Immature natural killer cell (primary cell): Measurements from ENCODE around the gene ITSN2. TPM values are rescaled to one million over a fixed set of nuclear protein-coding genes. Genes with fewer than 3 reads are reported as not detected.
"Not testable (repeated sequence)": the region's sequence is repeated elsewhere in the genome, so short reads cannot be mapped to it uniquely, and the experiment has no call there.

Experiments used
- DNase-seq, 3 donors: peaks; one replicate each; pipeline ENCODE4 v3.0.0; 2022; ENCODE audit warnings: mixed read lengths in 1 of 3
- H3K27ac Mint-ChIP-seq, 6 donors: one replicate each; pipeline ENCODE4 v1.8.0; 2020; ENCODE audit warnings: mixed read lengths in 6 of 6, mild to moderate bottlenecking in 5 of 6, inconsistent platforms in 4 of 6, moderate library complexity in 3 of 6
- H3K27me3 Mint-ChIP-seq, 3 donors: one replicate each; pipeline ENCODE4 v1.8.0; 2020 to 2021; ENCODE audit warnings: low read depth in 3 of 3, mild to moderate bottlenecking in 3 of 3, mixed read lengths in 3 of 3, moderate library complexity in 3 of 3, inconsistent platforms in 1 of 3
- H3K36me3 Mint-ChIP-seq, 3 donors: one replicate each; pipeline ENCODE4 v1.8.0; 2020; ENCODE audit warnings: mixed read lengths in 3 of 3, inconsistent platforms in 2 of 3, mild to moderate bottlenecking in 2 of 3
- H3K4me1 Mint-ChIP-seq, 2 donors: one replicate each; pipeline ENCODE4 v1.8.0; 2020; ENCODE audit warnings: inconsistent platforms in 2 of 2, mild to moderate bottlenecking in 2 of 2, mixed read lengths in 2 of 2, moderate library complexity in 1 of 2
- H3K4me3 Mint-ChIP-seq, 5 donors: one replicate each; pipeline ENCODE4 v1.8.0; 2020; ENCODE audit warnings: mild to moderate bottlenecking in 5 of 5, mixed read lengths in 5 of 5, inconsistent platforms in 3 of 5, moderate library complexity in 3 of 5
- H3K9me3 Mint-ChIP-seq, 6 donors: one replicate each; pipeline ENCODE4 v1.8.0; 2020; ENCODE audit warnings: mild to moderate bottlenecking in 6 of 6, mixed read lengths in 6 of 6, inconsistent platforms in 4 of 6, moderate library complexity in 3 of 6
- polyA plus RNA-seq, 3 donors: library from polyadenylated mRNA; unstranded; fragments of 300-500 nt; fragmentation: Illumina TruSeq; gene quantifications; one replicate each; pipeline ENCODE4 v1.2.3, GENCODE V29; 2021

Gene ITSN2
- polyA plus RNA-seq, 3 donors from 2014 or later, result 33.7 to 83.8 (median 35.6) TPM

DNA sequence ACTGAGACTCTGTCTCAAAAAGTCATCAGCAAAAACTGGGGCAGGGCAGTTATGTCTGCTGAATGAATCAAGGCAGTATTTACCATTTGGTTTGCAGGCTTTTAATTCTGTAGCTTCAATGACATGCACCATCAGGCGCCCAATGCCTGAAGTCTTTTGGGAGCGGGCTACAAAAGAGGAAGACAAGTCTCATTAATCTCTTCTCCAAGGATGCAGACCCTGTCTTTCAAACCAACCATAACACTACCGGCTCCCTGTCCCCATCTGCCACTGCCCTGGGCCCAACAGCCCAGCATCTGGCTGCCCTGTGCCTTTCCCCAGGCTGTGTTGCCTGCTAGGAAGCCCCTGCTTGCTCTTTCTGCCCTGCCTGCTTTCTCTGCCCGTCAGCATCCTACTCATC lies 155.2 kb downstream of the ITSN2 start:
- DNase-seq, result no peak
- H3K27ac Mint-ChIP-seq, result peak overlapping the region in 1 of 6 donors; percentile 58

DNA sequence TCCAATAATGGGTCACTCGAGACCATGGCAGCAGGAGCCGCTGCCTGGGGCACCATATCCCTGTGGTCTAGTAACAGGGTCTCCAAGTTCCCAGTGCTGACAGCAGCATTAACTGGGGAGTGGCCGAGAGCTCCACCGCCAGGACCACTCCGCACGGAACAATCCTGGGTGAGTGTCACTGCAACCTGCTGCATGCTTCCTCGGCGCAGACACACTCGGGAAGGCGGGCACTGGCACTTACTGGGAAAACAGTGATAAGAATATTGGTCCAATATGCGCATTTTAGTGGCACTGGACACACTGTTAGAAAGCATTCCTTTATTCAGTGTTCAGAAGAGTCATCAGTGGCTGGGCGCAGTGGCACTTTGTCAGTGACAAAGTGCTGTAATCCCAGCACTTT lies 155.8 kb downstream of the ITSN2 start:
- Mint-ChIP-seq H3K36me3 (peaks cover 40 to 71% (median 46%) of the 10 kb centered on the region in 3 donors), H3K27me3 (peaks cover 0 to 3% (median 1%) of the 10 kb centered on the region in 3 donors), H3K9me3 (no peaks in the 10 kb centered on the region), H3K27ac (no peak overlapping the region), H3K4me1 (no peaks in the 10 kb centered on the region), H3K4me3 (no peak overlapping the region)
- DNase-seq, result no peak

More for the DNA sequence above, 155.2 kb downstream of the ITSN2 start:
- Mint-ChIP-seq H3K36me3 (peaks cover 44 to 77% (median 46%) of the 10 kb centered on the region in 3 donors), H3K9me3 (no peaks in the 10 kb centered on the region), H3K27me3 (peaks cover 0 to 3% (median 0%) of the 10 kb centered on the region in 3 donors), H3K4me3 (no peak overlapping the region), H3K4me1 (no peaks in the 10 kb centered on the region)

DNA sequence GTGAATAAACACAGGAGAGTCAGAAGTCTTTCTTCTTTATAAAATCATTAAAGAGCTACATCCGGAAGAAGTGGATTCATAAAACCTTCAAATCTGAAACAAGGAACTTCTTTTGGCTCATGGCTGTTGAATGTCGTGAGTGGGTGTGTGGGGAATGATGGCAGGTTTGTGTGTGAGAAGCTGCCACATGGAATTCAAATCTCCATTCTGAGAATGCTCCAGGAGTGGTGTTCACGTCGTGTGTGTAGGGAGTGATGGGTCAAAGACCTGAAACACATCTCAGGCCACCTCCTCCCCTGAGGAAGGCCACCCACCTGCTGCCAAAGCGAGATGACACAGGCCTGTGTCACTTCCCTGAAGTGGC lies 156.6 kb downstream of the ITSN2 start:
- no peaks in the 10 kb centered on the region for H3K9me3 Mint-ChIP-seq
- H3K36me3 Mint-ChIP-seq, result peaks cover 34 to 69% (median 42%) of the 10 kb centered on the region in 3 donors
- H3K4me3 Mint-ChIP-seq, result no peak overlapping the region
- DNase-seq, result no peak
- H3K27ac Mint-ChIP-seq, result peak overlapping the region in 1 of 6 donors; percentile 23
- peaks cover 1 to 3% (median 2%) of the 10 kb centered on the region in 3 donors for H3K27me3 Mint-ChIP-seq
- H3K4me1 Mint-ChIP-seq, result no peaks in the 10 kb centered on the region

GRCh38 chr2:24203029-24203786 lies 157.1 kb downstream of the ITSN2 start:
- H3K27me3 Mint-ChIP-seq, result peaks cover 1 to 3% (median 2%) of the 10 kb centered on the region in 3 donors
- no peak for DNase-seq
- no peaks in the 10 kb centered on the region for H3K9me3 Mint-ChIP-seq
- no peak overlapping the region for H3K4me3 Mint-ChIP-seq
- H3K36me3 Mint-ChIP-seq, result peaks cover 32 to 66% (median 36%) of the 10 kb centered on the region in 3 donors
- H3K4me1 Mint-ChIP-seq, result no peaks in the 10 kb centered on the region
- H3K27ac Mint-ChIP-seq, result no peak overlapping the region

GRCh38 chr2:24200799-24201198 lies 159.5 kb downstream of the ITSN2 start:
- Mint-ChIP-seq H3K36me3 (peaks cover 27 to 53% (median 29%) of the 10 kb centered on the region in 3 donors), H3K27ac (peak overlapping the region in 2 of 6 donors; percentile 41 to 45), H3K9me3 (peaks cover 0 to 6% (median 4%) of the 10 kb centered on the region in 6 donors), H3K4me3 (no peak overlapping the region), H3K27me3 (peaks cover 0 to 5% (median 3%) of the 10 kb centered on the region in 3 donors), H3K4me1 (no peaks in the 10 kb centered on the region)
- no peak for DNase-seq

GRCh38 chr2:24199968-24200590 lies 160.3 kb downstream of the ITSN2 start:
- H3K27me3 Mint-ChIP-seq, result peaks cover 0 to 5% (median 3%) of the 10 kb centered on the region in 3 donors
- DNase-seq, result no peak
- no peak overlapping the region for H3K27ac Mint-ChIP-seq
- H3K36me3 Mint-ChIP-seq, result peaks cover 24 to 46% (median 26%) of the 10 kb centered on the region in 3 donors
- peaks cover 0 to 7% (median 4%) of the 10 kb centered on the region in 6 donors for H3K9me3 Mint-ChIP-seq
- H3K4me3 Mint-ChIP-seq, result no peak overlapping the region
- no peaks in the 10 kb centered on the region for H3K4me1 Mint-ChIP-seq

- H3K4me3 Mint-ChIP-seq, H3K27ac Mint-ChIP-seq, H3K9me3 Mint-ChIP-seq: not testable (repeated sequence)
These were observed 163.1 kb downstream of the ITSN2 start for GRCh38 chr2:24197213-24197612.

DNA sequence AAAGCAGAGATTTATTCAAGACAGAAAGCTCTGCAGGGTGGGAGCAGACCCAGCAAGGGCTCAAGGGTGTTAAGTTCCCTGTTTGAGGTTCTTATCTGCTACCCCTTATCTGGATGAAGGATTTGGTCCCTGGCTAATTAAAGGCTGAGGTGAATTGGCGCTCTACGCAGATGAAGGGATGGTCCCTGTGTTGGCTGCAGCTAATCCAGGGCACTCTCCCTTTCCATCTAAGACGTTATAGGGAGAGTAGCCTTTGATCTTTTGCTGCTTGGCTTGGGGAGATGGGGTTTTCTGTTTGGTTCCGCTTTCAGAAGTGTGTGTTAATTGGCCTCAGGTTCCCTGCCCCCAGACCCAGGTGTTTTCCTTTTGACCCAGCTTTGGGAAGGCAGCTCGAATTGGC lies 168.5 kb downstream of the ITSN2 start:
- Mint-ChIP-seq H3K9me3 (peaks cover 0 to 5% (median 1%) of the 10 kb centered on the region in 6 donors), H3K27me3 (peaks cover 0 to 6% (median 3%) of the 10 kb centered on the region in 3 donors), H3K27ac (no peak overlapping the region)

More at GRCh38 chr2:24197213-24197612, 163.1 kb downstream of the ITSN2 start:
- not testable (repeated sequence) for H3K27me3 Mint-ChIP-seq, H3K4me1 Mint-ChIP-seq, DNase-seq
- H3K36me3 Mint-ChIP-seq, result peaks cover 6 to 23% (median 21%) of the 10 kb centered on the region in 3 donors

DNA sequence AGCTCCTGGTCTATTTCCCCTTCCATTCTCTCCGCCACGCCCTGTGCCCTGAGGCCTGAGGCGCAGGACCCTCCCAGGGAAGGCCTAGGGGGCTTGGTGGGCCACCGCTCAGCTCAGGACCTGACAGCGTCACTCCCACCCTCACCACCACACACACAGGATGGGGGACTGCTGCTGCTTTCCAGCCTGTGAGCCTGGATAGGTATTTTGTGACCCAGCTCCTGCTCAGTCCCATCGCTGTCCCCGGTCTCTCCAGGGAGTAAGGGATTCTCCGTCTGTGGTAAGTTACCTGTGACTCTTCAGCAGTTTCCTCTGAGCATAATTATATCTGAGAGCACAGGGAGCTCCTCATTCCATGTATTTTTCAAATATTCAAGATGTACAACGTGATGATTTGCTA lies 169.2 kb downstream of the ITSN2 start:
- peaks cover 0 to 4% (median 1%) of the 10 kb centered on the region in 3 donors for H3K27me3 Mint-ChIP-seq
- peaks cover 0 to 3% (median 0%) of the 10 kb centered on the region in 6 donors for H3K9me3 Mint-ChIP-seq
- no peak for DNase-seq
- no peak overlapping the region for H3K4me3 Mint-ChIP-seq
- no peak overlapping the region for H3K27ac Mint-ChIP-seq
- no peaks in the 10 kb centered on the region for H3K4me1 Mint-ChIP-seq
- H3K36me3 Mint-ChIP-seq, result peaks cover 0 to 15% (median 4%) of the 10 kb centered on the region in 3 donors

More for the DNA sequence above, 168.5 kb downstream of the ITSN2 start:
- DNase-seq, result no peak
- Mint-ChIP-seq H3K36me3 (peaks cover 2 to 14% (median 4%) of the 10 kb centered on the region in 3 donors), H3K4me1 (no peaks in the 10 kb centered on the region), H3K4me3 (no peak overlapping the region)

DNA sequence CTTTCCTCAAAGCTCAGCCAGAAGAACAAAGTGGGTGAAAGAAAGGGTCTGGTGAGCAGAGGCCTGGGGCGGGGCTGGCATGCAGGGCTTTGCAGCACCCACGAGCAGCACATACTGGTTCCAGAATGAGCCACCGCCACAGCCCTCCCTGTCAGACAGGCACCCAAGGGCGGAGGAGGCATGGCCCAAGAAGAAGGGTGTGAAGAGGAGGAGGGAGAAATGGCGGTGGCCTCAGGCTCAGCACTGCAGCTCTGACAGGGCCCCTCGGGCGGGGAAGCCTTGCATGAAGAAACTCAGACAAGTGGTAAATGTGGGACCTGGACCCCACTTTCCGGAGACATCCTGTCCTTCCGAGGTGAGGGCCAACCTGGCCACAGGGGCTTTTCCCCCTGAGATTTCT lies 169.8 kb downstream of the ITSN2 start:
- Mint-ChIP-seq H3K27me3 (peaks cover 0 to 5% (median 1%) of the 10 kb centered on the region in 3 donors), H3K9me3 (peaks cover 0 to 2% (median 0%) of the 10 kb centered on the region in 6 donors), H3K4me1 (no peaks in the 10 kb centered on the region), H3K36me3 (peaks cover 0 to 15% (median 4%) of the 10 kb centered on the region in 3 donors), H3K4me3 (no peak overlapping the region), H3K27ac (no peak overlapping the region)
- no peak for DNase-seq

- DNase-seq, result no peak
- Mint-ChIP-seq H3K4me3 (no peak overlapping the region), H3K9me3 (no peaks in the 10 kb centered on the region), H3K27me3 (peaks cover 0 to 5% (median 1%) of the 10 kb centered on the region in 3 donors), H3K36me3 (peaks cover 0 to 15% (median 4%) of the 10 kb centered on the region in 3 donors), H3K27ac (no peak overlapping the region), H3K4me1 (no peaks in the 10 kb centered on the region)
These were observed 170.8 kb downstream of the ITSN2 start for GRCh38 chr2:24189551-24189950.

- H3K27me3 Mint-ChIP-seq, result peaks cover 0 to 3% (median 0%) of the 10 kb centered on the region in 3 donors
- H3K4me1 Mint-ChIP-seq, result no peaks in the 10 kb centered on the region
- DNase-seq, result no peak
- no peak overlapping the region for H3K4me3 Mint-ChIP-seq
- H3K36me3 Mint-ChIP-seq, result peaks cover 0 to 5% (median 4%) of the 10 kb centered on the region in 3 donors
- no peak overlapping the region for H3K27ac Mint-ChIP-seq
- no peaks in the 10 kb centered on the region for H3K9me3 Mint-ChIP-seq
These were observed 176.8 kb downstream of the ITSN2 start for GRCh38 chr2:24183366-24184069.

- peaks cover 0 to 5% (median 4%) of the 10 kb centered on the region in 3 donors for H3K36me3 Mint-ChIP-seq
- no peaks in the 10 kb centered on the region for H3K4me1 Mint-ChIP-seq
- no peak overlapping the region for H3K27ac Mint-ChIP-seq
- H3K27me3 Mint-ChIP-seq, result peaks cover 0 to 3% (median 0%) of the 10 kb centered on the region in 3 donors
- no peak overlapping the region for H3K4me3 Mint-ChIP-seq
- no peak for DNase-seq
- no peaks in the 10 kb centered on the region for H3K9me3 Mint-ChIP-seq
These were observed 177.8 kb downstream of the ITSN2 start for GRCh38 chr2:24182507-24182906.
